Uterus (tissue), 4 donors: ENCODE measurements around the gene F12. TPM values are rescaled to one million over a fixed set of nuclear protein-coding genes. Genes with fewer than 3 reads are reported as not detected.

Experiments used
- DNase-seq, 2 donors: peaks; one replicate each; pipeline ENCODE4 v3.0.0-alpha.2; 2019 to 2020
- H3K27ac ChIP-seq, 2 donors: fragments of 200-600 bp; sonication (generic); 1 replicate in 1 of 2; 2 replicates in 1 of 2; pipeline ENCODE4 v1.5.1; 2016 to 2018
- H3K27me3 ChIP-seq, 2 donors: fragments of 200-600 bp; sonication (generic); one replicate each; pipeline ENCODE4 v1.5.1; 2018 to 2019; ENCODE audit warnings: control low read depth in 1 of 2
- H3K36me3 ChIP-seq, 2 donors: fragments of 200-600 bp; sonication (generic); one replicate each; pipeline ENCODE4 v1.5.1; 2019; ENCODE audit warnings: control low read depth in 1 of 2
- H3K4me1 ChIP-seq, 2 donors: fragments of 200-600 bp; sonication (generic); one replicate each; pipeline ENCODE4 v1.5.1; 2018 to 2019; ENCODE audit warnings: control low read depth in 1 of 2
- H3K4me3 ChIP-seq, 2 donors: fragments of 200-600 bp; sonication (generic); 1 replicate in 1 of 2; 2 replicates in 1 of 2; pipeline ENCODE4 v1.5.1; 2018 to 2019; ENCODE audit warnings: mild to moderate bottlenecking in 1 of 2
- H3K9me3 ChIP-seq, 2 donors: fragments of 200-600 bp; sonication (generic); one replicate each; pipeline ENCODE4 v1.5.1; 2019; ENCODE audit warnings: control low read depth in 1 of 2
- CTCF ChIP-seq, 4 experiments: fragments of 200-600 bp in 2 of 4; fragments of 450-650 bp in 2 of 4; sonication (generic) in 2 of 4; IDR thresholded peaks; one replicate each; pipeline ENCODE4 v1.5.1; 2016 to 2019; ENCODE audit warnings: antibody characterized with exemption in 4 of 4, mild to moderate bottlenecking in 2 of 4, moderate library complexity in 1 of 4
- POLR2A ChIP-seq, 2 donors: fragments of 450-650 bp; IDR thresholded peaks; one replicate each; pipeline ENCODE4 v1.6.1; 2016; ENCODE audit warnings: antibody characterized with exemption in 2 of 2, mild to moderate bottlenecking in 1 of 2, moderate library complexity in 1 of 2
- intact Hi-C: fragments of 100-400 bp; cut with DNase I; formaldehyde crosslinking; loops from one replicate; pipeline ENCODE4 v1.15.1; 2023; ENCODE audit warnings: low total_unique reads
- total RNA-seq, 4 donors: library from RNA; depleted of rRNA in 3 of 4; stranded (reverse); fragments of >200 nt in 3 of 4; gene quantifications; one replicate each; pipeline versions ENCODE4 v1.1.0 to v1.2.4, GENCODE V29; 2014 to 2023
- donor health status: DM: yes; HTN: yes; CAD: no.

Gene F12
- total RNA-seq, 4 donors from 2014 or later = 7.6 TPM; not detected in 3

- TF ChIP-seq POLR2A (IDR thresholded peaks at IDR 0.05) (no peak), CTCF (IDR thresholded peaks at IDR 0.05) (no peak)
- DNase-seq = no peak
- H3K36me3 ChIP-seq = no peaks in the 10 kb centered on the region
- no peak overlapping the region for H3K4me3 ChIP-seq
- intact Hi-C loops = no loop called here
- peaks cover 26 to 36% of the 10 kb centered on the region in 2 donors for H3K27me3 ChIP-seq
- peaks cover 0 to 8% of the 10 kb centered on the region in 2 donors for H3K4me1 ChIP-seq
- H3K9me3 ChIP-seq = no peaks in the 10 kb centered on the region
- no peak overlapping the region for H3K27ac ChIP-seq
Observed at GRCh38 chr5:177397875-177398390, 11.4 kb downstream of the F12 start.

GRCh38 chr5:177396807-177397206 lies 12.6 kb downstream of the F12 start:
- Histone ChIP-seq H3K27me3 (peaks cover 17 to 25% of the 10 kb centered on the region in 2 donors), H3K36me3 (no peaks in the 10 kb centered on the region), H3K4me3 (no peak overlapping the region), H3K4me1 (peaks cover 0 to 8% of the 10 kb centered on the region in 2 donors), H3K9me3 (no peaks in the 10 kb centered on the region), H3K27ac (no peak overlapping the region)
- TF ChIP-seq POLR2A (IDR thresholded peaks at IDR 0.05) = no peak
- no peak for TF ChIP-seq CTCF (IDR thresholded peaks at IDR 0.05)
- no peak for DNase-seq
- intact Hi-C loops = no loop called here

- Histone ChIP-seq H3K9me3 (no peaks in the 10 kb centered on the region), H3K4me1 (peaks cover 0 to 8% of the 10 kb centered on the region in 2 donors), H3K27ac (no peak overlapping the region), H3K4me3 (no peak overlapping the region), H3K36me3 (no peaks in the 10 kb centered on the region), H3K27me3 (peaks cover 11 to 18% of the 10 kb centered on the region in 2 donors)
- DNase-seq = no peak
- intact Hi-C loops = no loop called here
- TF ChIP-seq CTCF (IDR thresholded peaks at IDR 0.05) (no peak), POLR2A (IDR thresholded peaks at IDR 0.05) (no peak)
Observed at GRCh38 chr5:177396078-177396477, 13.3 kb downstream of the F12 start.

GRCh38 chr5:177393990-177394389 lies 15.4 kb downstream of the F12 start:
- no peak for TF ChIP-seq POLR2A (IDR thresholded peaks at IDR 0.05)
- TF ChIP-seq CTCF (IDR thresholded peaks at IDR 0.05) = no peak
- intact Hi-C loops = no loop called here
- DNase-seq = no peak
- no peaks in the 10 kb centered on the region for H3K4me1 ChIP-seq
- peaks cover 0 to 4% of the 10 kb centered on the region in 2 donors for H3K27me3 ChIP-seq
- H3K9me3 ChIP-seq = no peaks in the 10 kb centered on the region
- H3K36me3 ChIP-seq = no peaks in the 10 kb centered on the region
- H3K4me3 ChIP-seq = no peak overlapping the region
- H3K27ac ChIP-seq = no peak overlapping the region

GRCh38 chr5:177393206-177393765 lies 16.1 kb downstream of the F12 start:
- intact Hi-C loops = no loop called here
- TF ChIP-seq POLR2A (IDR thresholded peaks at IDR 0.05) = no peak
- Histone ChIP-seq H3K27me3 (no peaks in the 10 kb centered on the region), H3K9me3 (no peaks in the 10 kb centered on the region), H3K27ac (no peak overlapping the region), H3K4me1 (no peaks in the 10 kb centered on the region), H3K4me3 (no peak overlapping the region), H3K36me3 (no peaks in the 10 kb centered on the region)
- no peak for DNase-seq
